NCI-H2081 (cell line): Measurements from ENCODE around the gene SLC19A2.

Experiments
- DNase-seq, 2 experiments: peaks; one replicate each; lab custom pipeline; 2025; lab: John Stamatoyannopoulos, UW

SLC19A2 gene

DNA sequence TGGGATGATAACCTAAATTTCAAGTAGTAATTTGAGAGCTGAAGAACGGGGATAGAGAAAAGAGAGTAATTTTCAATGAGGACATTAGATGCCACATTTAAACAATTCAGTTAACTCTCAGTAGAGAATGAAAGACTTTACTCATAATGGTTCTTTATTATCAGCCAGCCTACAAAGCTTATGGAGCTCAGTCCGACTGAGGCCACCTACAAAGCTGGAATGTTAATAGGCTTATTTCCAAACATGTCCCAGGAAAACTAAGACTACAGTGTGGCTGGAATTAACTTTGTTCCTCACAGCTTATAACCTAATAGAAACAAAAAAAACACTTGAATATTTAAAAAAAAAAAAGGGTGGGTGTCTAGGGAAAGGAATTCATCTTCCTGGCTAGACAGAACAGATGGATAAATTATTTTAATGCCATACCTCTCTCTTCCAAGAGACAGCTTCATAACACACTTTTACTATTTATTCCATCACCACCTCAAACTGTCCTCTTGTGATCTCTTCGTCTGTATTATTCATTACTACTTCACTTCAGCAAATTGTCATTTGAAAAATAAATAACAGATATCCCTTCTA, 9.8 kb downstream of the SLC19A2 start:
- no peak for DNase-seq

GRCh38 chr1:169474302-169474995, 11.3 kb downstream of the SLC19A2 start:
- DNase-seq = no peak

- DNase-seq = no peak
Measured at GRCh38 chr1:169473347-169473746, 12.4 kb downstream of the SLC19A2 start.

DNA sequence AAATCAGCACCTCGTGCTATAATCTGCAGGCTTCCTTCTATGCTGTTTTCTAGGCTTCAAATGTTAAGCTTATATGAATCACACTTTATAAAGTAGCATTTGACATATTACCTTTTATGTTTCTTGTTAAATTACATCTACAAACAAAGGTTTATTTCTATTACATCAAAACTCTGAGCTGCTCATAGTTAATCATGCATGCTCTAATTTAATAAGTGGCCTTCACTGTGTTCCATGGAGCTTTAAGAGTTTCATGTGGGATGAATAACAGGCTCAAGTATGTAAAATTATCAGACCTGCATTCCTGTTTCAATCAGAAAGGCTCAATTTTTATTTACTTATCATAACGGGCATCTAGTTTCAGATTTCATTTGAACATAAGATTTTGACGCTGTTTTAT, 13.0 kb downstream of the SLC19A2 start:
- no peak for DNase-seq

DNA sequence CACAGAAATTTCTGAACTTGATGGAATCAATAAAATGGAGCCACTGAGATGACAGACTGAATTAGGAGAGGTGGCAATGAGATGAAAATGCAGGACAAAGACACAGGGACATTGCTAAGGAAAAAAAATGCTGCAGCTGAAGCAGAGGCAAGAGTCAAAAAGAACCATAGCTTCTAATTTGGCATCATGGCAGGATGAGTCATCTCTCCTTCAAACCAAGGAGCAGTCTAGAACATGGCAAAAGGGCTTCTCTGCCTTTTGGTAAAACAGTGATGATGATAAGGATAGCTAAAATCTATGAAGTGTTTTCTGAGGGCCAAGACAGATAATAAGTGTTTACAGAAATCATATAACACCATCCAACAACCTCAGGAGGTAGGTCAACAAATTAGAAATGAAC, 16.8 kb downstream of the SLC19A2 start:
- DNase-seq = no peak

GRCh38 chr1:169466259-169467230, 19.2 kb downstream of the SLC19A2 start:
- peak; percentile 33 to 39 for DNase-seq

- no peak for DNase-seq
Measured at GRCh38 chr1:169465281-169465680, 20.5 kb downstream of the SLC19A2 start.

GRCh38 chr1:169462385-169462784, 23.4 kb downstream of the SLC19A2 start:
- no peak for DNase-seq

GRCh38 chr1:169461390-169462000, 24.2 kb downstream of the SLC19A2 start:
- DNase-seq = no peak

DNA sequence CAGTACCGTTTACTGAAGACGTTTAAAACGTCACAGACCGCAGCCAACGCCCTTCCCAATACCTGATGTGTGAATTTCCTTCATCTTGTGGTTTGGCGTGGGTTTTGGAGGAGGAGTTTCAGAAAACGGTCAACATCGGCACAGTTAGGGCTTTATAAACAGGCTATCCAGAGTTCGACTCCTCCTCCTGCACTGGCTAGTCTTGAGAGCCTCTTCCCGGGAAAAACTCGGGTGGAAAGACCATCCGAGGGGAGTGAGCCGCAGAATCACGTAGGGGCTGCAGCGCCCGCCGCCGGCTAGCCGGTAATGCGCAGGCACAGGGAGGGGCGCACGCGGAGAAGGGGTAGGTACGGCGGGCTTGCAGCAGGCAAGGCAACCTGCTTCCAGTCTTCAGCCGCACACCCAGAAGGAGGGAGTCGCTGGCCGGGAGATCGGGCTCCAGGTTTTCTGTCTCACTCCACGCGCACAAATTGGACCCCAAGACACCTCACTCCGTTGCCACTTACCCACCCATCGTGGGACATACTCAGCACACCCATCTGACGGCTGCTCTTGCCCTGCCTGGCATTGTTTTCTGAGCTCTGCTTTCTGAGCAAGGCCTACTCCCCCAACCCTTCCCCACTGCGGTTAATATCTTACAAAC, 25.4 kb downstream of the SLC19A2 start:
- DNase-seq = no peak

DNA sequence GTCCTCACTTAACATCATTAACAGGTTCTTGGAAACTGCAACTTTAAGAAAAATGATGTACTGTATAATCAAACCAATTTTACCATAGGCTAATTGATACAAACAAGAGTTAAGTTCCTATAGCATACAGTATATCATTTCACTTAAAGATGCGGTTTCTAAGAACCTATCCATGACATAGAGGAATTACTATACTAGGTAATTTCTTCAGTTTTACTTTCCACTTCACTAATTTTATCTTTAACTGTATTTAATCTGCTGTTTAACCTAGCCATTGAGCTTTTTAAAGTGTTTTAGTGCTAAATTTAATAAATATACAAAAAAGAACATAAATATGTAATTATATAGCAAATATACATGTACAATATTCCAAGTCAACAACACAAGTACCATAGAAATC, 28.3 kb downstream of the SLC19A2 start:
- no peak for DNase-seq

DNA sequence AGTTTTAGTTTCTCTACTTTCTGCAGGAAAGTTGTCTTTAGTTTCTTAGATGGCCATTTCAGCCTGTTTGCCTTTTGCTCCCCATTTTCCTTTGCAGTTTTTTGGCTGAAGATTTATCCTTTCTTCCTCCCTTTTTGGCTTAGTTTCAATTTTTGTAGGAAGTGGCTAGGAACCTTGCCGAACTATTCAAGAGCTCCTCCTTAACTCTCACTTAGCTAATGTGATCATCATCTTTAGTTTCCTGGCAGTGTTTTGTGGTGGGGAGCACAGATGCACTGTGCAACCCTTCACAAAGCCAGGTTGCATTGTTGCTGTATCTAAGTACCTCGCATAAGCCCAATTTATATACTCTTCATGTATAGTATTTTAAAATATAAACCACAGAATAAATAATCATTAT, 29.7 kb downstream of the SLC19A2 start:
- no peak for DNase-seq

DNA sequence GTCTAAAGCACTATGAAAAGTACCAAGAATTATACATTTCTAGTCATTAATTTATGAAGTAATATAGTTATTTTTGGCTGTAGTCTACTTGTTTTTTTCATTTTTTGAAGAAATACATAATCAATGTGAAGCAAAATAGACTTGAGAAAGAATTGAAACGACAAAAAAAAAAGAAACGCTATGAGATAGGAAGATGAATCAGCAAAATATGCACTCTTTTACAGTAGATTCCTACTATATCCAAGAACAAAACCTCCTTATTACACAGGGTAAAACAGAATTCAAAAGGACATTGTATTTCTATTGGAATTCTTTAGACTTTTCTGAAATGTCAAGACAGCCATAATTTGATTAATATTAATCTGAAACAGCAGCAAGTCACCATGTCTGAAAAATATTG, 32.8 kb downstream of the SLC19A2 start:
- no peak for DNase-seq

GRCh38 chr1:169451218-169451824, 34.4 kb downstream of the SLC19A2 start:
- no peak for DNase-seq

DNA sequence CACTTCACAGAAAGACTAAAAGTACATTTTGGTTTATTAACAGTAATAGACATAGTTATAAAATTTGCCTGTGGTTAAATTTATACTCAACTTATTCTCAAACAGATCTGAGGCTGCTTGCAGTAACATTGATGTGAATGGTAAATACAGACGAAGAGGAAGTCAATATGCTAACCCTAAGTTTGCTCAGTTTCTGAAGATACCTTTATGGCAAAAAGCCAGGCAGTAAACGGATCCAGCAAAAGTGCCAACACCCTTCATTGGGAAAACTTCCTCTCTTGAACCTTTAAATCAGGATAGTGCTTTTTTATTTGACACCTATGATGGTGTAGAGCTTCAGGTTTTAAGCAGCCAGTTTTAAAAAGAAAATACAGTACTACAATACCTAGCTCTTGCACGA, 41.8 kb downstream of the SLC19A2 start:
- no peak for DNase-seq

GRCh38 chr1:169427081-169427641, 58.6 kb downstream of the SLC19A2 start, which contains the start of gene CCDC181:
TSS of gene CCDC181 (minus strand) at chr1:169427474. CDS start at chr1:169424927, 2,547 bp downstream.
- DNase-seq = peak; percentile 95 to 97

- DNase-seq = peak in 1 of 2 experiments; percentile 35
Measured at GRCh38 chr1:169426174-169426705, 59.5 kb downstream of the SLC19A2 start.

- no peak for DNase-seq
Measured at GRCh38 chr1:169421309-169421708, 64.4 kb downstream of the SLC19A2 start.

DNA sequence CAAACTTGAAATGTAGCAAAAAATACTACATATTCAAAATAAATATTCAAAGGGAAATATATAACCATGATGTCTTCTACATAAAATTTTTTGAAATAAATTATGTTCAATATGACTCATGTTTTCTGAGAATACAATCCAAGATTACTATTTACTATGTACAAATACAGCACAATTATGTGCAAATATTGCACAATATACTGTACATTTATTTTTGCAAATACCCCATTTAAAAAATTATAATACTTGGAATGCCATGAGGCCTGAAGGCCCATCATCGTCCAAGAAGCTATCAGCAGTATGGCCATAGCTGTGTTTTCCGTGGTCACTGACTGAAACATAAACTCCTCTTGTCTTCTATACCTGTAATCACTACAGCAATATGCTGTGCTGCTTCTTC, 70.8 kb downstream of the SLC19A2 start:
- DNase-seq = no peak
